Peyer's patch (tissue), 4 donors: ENCODE data around the gene VSTM4.

Source experiments
- POLR2A ChIP-seq, 2 donors: fragments of 450-650 bp; IDR thresholded peaks; one replicate each; pipeline ENCODE4 v1.5.1; 2017; ENCODE audit warnings: antibody characterized with exemption in 2 of 2, mild to moderate bottlenecking in 2 of 2, moderate library complexity in 2 of 2
- TF ChIP-seq, protein P1 (sequence below), 6 experiments: fragments of 450-650 bp in 4 of 6; fragments of 200-600 bp in 2 of 6; sonication (generic) in 1 of 6; IDR thresholded peaks; one replicate each; pipeline ENCODE4 v1.5.1; 2017 to 2019; ENCODE audit warnings: antibody characterized with exemption in 6 of 6, mild to moderate bottlenecking in 3 of 6, moderate library complexity in 1 of 6

DNA sequence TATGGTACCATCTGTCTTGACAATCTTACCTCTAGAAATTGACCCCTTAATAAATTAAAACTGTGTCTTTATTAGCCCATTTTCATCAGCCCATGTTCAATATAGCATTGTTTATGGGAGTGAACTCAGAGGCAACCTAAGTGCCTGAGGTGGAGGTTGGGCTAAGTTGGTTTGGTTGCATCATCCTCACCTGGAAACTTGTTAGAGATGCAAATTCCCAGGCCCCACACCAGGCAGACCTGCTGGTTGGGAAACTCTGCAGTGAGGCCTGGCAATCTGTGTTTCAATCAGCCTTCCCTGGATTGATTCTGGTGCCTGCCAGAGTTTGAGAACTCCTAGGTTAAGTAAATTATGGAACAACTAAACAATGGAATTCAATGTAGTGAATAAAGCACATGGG is 27.9 kb upstream of the VSTM4 start:
- TF ChIP-seq, protein P1, sequence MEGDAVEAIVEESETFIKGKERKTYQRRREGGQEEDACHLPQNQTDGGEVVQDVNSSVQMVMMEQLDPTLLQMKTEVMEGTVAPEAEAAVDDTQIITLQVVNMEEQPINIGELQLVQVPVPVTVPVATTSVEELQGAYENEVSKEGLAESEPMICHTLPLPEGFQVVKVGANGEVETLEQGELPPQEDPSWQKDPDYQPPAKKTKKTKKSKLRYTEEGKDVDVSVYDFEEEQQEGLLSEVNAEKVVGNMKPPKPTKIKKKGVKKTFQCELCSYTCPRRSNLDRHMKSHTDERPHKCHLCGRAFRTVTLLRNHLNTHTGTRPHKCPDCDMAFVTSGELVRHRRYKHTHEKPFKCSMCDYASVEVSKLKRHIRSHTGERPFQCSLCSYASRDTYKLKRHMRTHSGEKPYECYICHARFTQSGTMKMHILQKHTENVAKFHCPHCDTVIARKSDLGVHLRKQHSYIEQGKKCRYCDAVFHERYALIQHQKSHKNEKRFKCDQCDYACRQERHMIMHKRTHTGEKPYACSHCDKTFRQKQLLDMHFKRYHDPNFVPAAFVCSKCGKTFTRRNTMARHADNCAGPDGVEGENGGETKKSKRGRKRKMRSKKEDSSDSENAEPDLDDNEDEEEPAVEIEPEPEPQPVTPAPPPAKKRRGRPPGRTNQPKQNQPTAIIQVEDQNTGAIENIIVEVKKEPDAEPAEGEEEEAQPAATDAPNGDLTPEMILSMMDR (IDR thresholded peaks at IDR 0.05), result no peak
- no peak for TF ChIP-seq POLR2A (IDR thresholded peaks at IDR 0.05)
